C4-2B (cell line): ENCODE results near the gene ZBED3.

Experiments used
- ZFX ChIP-seq: fragments of 450-650 bp; IDR thresholded peaks from 2 replicates; pipeline ENCODE4 v1.6.1; 2017
- TF ChIP-seq, protein P1 (sequence below): fragments of 450-650 bp; conservative IDR thresholded peaks from 2 replicates; pipeline ENCODE4 v1.5.1; 2017; ENCODE audit warnings: mild to moderate bottlenecking

DNA sequence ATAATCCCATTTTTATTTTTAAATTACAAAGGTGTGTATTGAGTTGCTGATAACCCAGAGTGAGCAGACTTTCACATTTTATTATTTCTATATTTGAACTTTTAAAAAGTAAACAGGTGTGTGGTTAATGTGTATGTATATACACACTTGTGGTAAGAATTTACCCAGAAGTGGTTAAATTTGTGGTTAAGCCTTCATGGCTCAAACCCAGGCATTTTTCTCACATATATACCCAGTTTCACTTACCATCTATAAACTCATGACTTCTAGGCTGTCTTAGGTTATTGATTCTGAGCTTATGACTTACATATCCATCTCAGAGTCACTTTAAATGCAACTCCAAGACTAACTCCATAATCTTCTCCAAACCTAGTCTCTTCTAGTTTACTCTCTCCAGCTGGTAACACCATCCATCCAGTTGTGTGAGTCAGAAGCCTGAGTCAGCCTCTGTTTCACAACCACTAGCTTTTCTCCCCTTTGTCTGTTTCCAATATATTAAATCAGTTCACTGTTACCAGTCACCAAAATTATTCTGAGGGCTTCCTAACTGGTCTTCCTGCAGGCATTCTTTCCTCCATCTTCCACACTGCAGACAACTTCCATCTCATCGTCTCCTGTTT lies 20.2 kb downstream of the ZBED3 start:
- TF ChIP-seq, protein P1, sequence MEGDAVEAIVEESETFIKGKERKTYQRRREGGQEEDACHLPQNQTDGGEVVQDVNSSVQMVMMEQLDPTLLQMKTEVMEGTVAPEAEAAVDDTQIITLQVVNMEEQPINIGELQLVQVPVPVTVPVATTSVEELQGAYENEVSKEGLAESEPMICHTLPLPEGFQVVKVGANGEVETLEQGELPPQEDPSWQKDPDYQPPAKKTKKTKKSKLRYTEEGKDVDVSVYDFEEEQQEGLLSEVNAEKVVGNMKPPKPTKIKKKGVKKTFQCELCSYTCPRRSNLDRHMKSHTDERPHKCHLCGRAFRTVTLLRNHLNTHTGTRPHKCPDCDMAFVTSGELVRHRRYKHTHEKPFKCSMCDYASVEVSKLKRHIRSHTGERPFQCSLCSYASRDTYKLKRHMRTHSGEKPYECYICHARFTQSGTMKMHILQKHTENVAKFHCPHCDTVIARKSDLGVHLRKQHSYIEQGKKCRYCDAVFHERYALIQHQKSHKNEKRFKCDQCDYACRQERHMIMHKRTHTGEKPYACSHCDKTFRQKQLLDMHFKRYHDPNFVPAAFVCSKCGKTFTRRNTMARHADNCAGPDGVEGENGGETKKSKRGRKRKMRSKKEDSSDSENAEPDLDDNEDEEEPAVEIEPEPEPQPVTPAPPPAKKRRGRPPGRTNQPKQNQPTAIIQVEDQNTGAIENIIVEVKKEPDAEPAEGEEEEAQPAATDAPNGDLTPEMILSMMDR: no peak
- TF ChIP-seq ZFX: no peak
